GM18499 (cell line): ENCODE results near the gene PIP4K2C.
"Not testable (repeated sequence)": the region's sequence is repeated elsewhere in the genome, so short reads cannot be mapped to it uniquely, and the experiment has no call there.

ENCODE experiments used
- ATAC-seq: cut with Tn5 transposase; IDR thresholded peaks from one replicate; pipeline ENCODE4 v1.9.1; 2021; ENCODE audit warnings: moderate number of reproducible peaks; ENCODE audit not compliant: insufficient read depth, unreplicated experiment

PIP4K2C gene

GRCh38 chr12:57554897-57555296 lies 36.1 kb upstream of the PIP4K2C start:
- ATAC-seq: no peak

GRCh38 chr12:57558864-57559263 lies 32.1 kb upstream of the PIP4K2C start:
- ATAC-seq: no peak

- ATAC-seq: no peak
Measured at GRCh38 chr12:57560516-57560915, 30.5 kb upstream of the PIP4K2C start.

- ATAC-seq: not testable (repeated sequence)
Measured at GRCh38 chr12:57561117-57561516, 29.9 kb upstream of the PIP4K2C start.

- no peak for ATAC-seq
Measured at GRCh38 chr12:57563358-57563757, 27.6 kb upstream of the PIP4K2C start.

GRCh38 chr12:57564178-57564740 lies 26.7 kb upstream of the PIP4K2C start:
- no peak for ATAC-seq

- ATAC-seq: no peak
Measured at GRCh38 chr12:57568838-57569237, 22.2 kb upstream of the PIP4K2C start.

- ATAC-seq: no peak
Measured at GRCh38 chr12:57569858-57570257, 21.1 kb upstream of the PIP4K2C start.

GRCh38 chr12:57570438-57570837 lies 20.6 kb upstream of the PIP4K2C start:
- ATAC-seq: not testable (repeated sequence)

GRCh38 chr12:57571926-57572762 lies 18.8 kb upstream of the PIP4K2C start:
- no peak for ATAC-seq

- no peak for ATAC-seq
Measured at GRCh38 chr12:57574795-57575194, 16.2 kb upstream of the PIP4K2C start.

- no peak for ATAC-seq
Measured at GRCh38 chr12:57575771-57576612, 15.0 kb upstream of the PIP4K2C start.

GRCh38 chr12:57576613-57577160 lies 14.3 kb upstream of the PIP4K2C start:
- ATAC-seq: no peak

GRCh38 chr12:57577981-57578758 lies 12.8 kb upstream of the PIP4K2C start:
- no peak for ATAC-seq

GRCh38 chr12:57579011-57579410 lies 12.0 kb upstream of the PIP4K2C start:
- no peak for ATAC-seq

- no peak for ATAC-seq
Measured at GRCh38 chr12:57579677-57580465, 11.1 kb upstream of the PIP4K2C start.

GRCh38 chr12:57580466-57580795 lies 10.6 kb upstream of the PIP4K2C start:
- ATAC-seq: no peak

- ATAC-seq: no peak
Measured at GRCh38 chr12:57581802-57582201, 9.2 kb upstream of the PIP4K2C start.

GRCh38 chr12:57582440-57582839 lies 8.6 kb upstream of the PIP4K2C start:
- ATAC-seq: no peak
